Skeletal muscle tissue (tissue), 4 donors: ENCODE results near the gene HFE. TPM values are rescaled to one million over a fixed set of nuclear protein-coding genes. Genes with fewer than 3 reads are reported as not detected.
"Not testable (repeated sequence)": the region's sequence is repeated elsewhere in the genome, so short reads cannot be mapped to it uniquely, and the experiment has no call there.

Experiments
- H3K27ac ChIP-seq: one replicate; pipeline ENCODE4 v1.7.0; 2013; ENCODE audit warnings: mild to moderate bottlenecking, low read depth, low read length, inconsistent platforms
- H3K27me3 ChIP-seq, 3 donors: one replicate each; pipeline ENCODE4 v1.7.0; 2013; ENCODE audit warnings: low read length in 3 of 3; ENCODE audit not compliant: control insufficient read depth in 3 of 3, insufficient read depth in 3 of 3
- H3K36me3 ChIP-seq, 3 donors: one replicate each; pipeline ENCODE4 v1.7.0; 2013; ENCODE audit warnings: low read length in 3 of 3; ENCODE audit not compliant: control insufficient read depth in 3 of 3, insufficient read depth in 3 of 3
- H3K4me1 ChIP-seq, 3 donors: one replicate each; pipeline ENCODE4 v1.7.0; 2013; ENCODE audit warnings: low read length in 3 of 3, mild to moderate bottlenecking in 3 of 3; ENCODE audit not compliant: control insufficient read depth in 3 of 3, insufficient read depth in 3 of 3
- H3K4me3 ChIP-seq, 3 donors: one replicate each; pipeline ENCODE4 v1.7.0; 2013; ENCODE audit warnings: low read length in 3 of 3
- H3K9ac ChIP-seq, 3 donors: one replicate each; pipeline ENCODE4 v1.7.0; 2013; ENCODE audit warnings: low read length in 3 of 3, mild to moderate bottlenecking in 3 of 3, moderate library complexity in 2 of 3, low read depth in 1 of 3
- H3K9me3 ChIP-seq, 3 donors: one replicate each; pipeline ENCODE4 v1.7.0; 2013; ENCODE audit warnings: low read length in 3 of 3; ENCODE audit not compliant: control insufficient read depth in 3 of 3
- total RNA-seq: library from RNA; depleted of rRNA; stranded (reverse); fragments of >200 nt; gene quantifications from one replicate; pipeline ENCODE4 v1.2.3, GENCODE V29; 2014
- donor health status: Osteomylitis.

HFE gene
- total RNA-seq = 4.7 TPM

GRCh38 chr6:26087284-26088115, at the start of gene HFE:
Gene HFE, plus strand, starts transcription at chr6:26087429. Its CDS starts 12 bp downstream, at chr6:26087441.
- H3K27me3 ChIP-seq = no peaks in the 10 kb centered on the region
- peak within 1 kb of the TSS; percentile 78 to 83 (median 80) for H3K4me3 ChIP-seq
- H3K9ac ChIP-seq = peak within 1 kb of the TSS; percentile 78 to 92 (median 82)
- H3K9me3 ChIP-seq = no peaks in the 10 kb centered on the region
- H3K4me1 ChIP-seq = peaks cover 17 to 31% (median 18%) of the 10 kb centered on the region in 3 donors
- peaks cover 0 to 4% (median 0%) of the 10 kb centered on the region in 3 donors for H3K36me3 ChIP-seq
- H3K27ac ChIP-seq = peak within 1 kb of the TSS; percentile 81

- Histone ChIP-seq H3K36me3 (no peaks in the 10 kb centered on the region), H3K9ac (no peak overlapping the region), H3K4me3 (no peak overlapping the region), H3K9me3 (no peaks in the 10 kb centered on the region), H3K27me3 (peaks cover 0 to 26% (median 16%) of the 10 kb centered on the region in 3 donors), H3K4me1 (peaks cover 15 to 18% (median 17%) of the 10 kb centered on the region in 3 donors), H3K27ac (no peak overlapping the region)
These were observed 45.3 kb upstream of the HFE start for GRCh38 chr6:26041946-26042345.

- Histone ChIP-seq H3K9ac (peak overlapping the region; percentile 64 to 81 (median 77)), H3K27ac (peak overlapping the region; percentile 86), H3K4me3 (peak overlapping the region; percentile 68 to 95 (median 81)), H3K9me3 (no peaks in the 10 kb centered on the region), H3K27me3 (peaks cover 0 to 21% (median 16%) of the 10 kb centered on the region in 3 donors), H3K4me1 (peaks cover 15 to 18% (median 17%) of the 10 kb centered on the region in 3 donors), H3K36me3 (no peaks in the 10 kb centered on the region)
These were observed 43.7 kb upstream of the HFE start for GRCh38 chr6:26043384-26044139.

- Histone ChIP-seq H3K36me3 (no peaks in the 10 kb centered on the region), H3K4me1 (peaks cover 15 to 18% (median 17%) of the 10 kb centered on the region in 3 donors), H3K9ac (peak overlapping the region; percentile 64 to 81 (median 77)), H3K9me3 (no peaks in the 10 kb centered on the region), H3K27me3 (peaks cover 0 to 19% (median 16%) of the 10 kb centered on the region in 3 donors), H3K27ac (peak overlapping the region; percentile 86), H3K4me3 (peak overlapping the region; percentile 68 to 95 (median 81))
These were observed 42.8 kb upstream of the HFE start for GRCh38 chr6:26044140-26045064.

- Histone ChIP-seq H3K4me1 (peaks cover 15 to 18% (median 17%) of the 10 kb centered on the region in 3 donors), H3K27me3 (peaks cover 0 to 19% (median 16%) of the 10 kb centered on the region in 3 donors), H3K9ac (peak overlapping the region in 2 of 3 donors; percentile 77 to 81), H3K27ac (peak overlapping the region; percentile 86), H3K4me3 (peak overlapping the region; percentile 68 to 95 (median 81)), H3K9me3 (no peaks in the 10 kb centered on the region), H3K36me3 (no peaks in the 10 kb centered on the region)
These were observed 41.9 kb upstream of the HFE start for GRCh38 chr6:26045065-26045927.

GRCh38 chr6:26045928-26046368, 41.3 kb upstream of the HFE start:
- Histone ChIP-seq H3K27me3 (peaks cover 0 to 16% (median 15%) of the 10 kb centered on the region in 3 donors), H3K9ac (peak overlapping the region in 1 of 3 donors; percentile 51), H3K36me3 (no peaks in the 10 kb centered on the region), H3K4me3 (no peak overlapping the region), H3K9me3 (no peaks in the 10 kb centered on the region), H3K4me1 (peaks cover 15 to 18% (median 17%) of the 10 kb centered on the region in 3 donors), H3K27ac (no peak overlapping the region)

GRCh38 chr6:26047329-26047728, 39.9 kb upstream of the HFE start:
- H3K9me3 ChIP-seq, H3K36me3 ChIP-seq, H3K9ac ChIP-seq, H3K27ac ChIP-seq, H3K4me3 ChIP-seq: not testable (repeated sequence)
- peaks cover 0 to 13% (median 10%) of the 10 kb centered on the region in 3 donors for H3K27me3 ChIP-seq
- H3K4me1 ChIP-seq = peaks cover 15 to 18% (median 17%) of the 10 kb centered on the region in 3 donors

- Histone ChIP-seq H3K4me3 (no peak overlapping the region), H3K27me3 (peaks cover 0 to 7% (median 6%) of the 10 kb centered on the region in 3 donors), H3K4me1 (peaks cover 10 to 13% (median 11%) of the 10 kb centered on the region in 3 donors), H3K9me3 (no peaks in the 10 kb centered on the region), H3K36me3 (no peaks in the 10 kb centered on the region), H3K27ac (no peak overlapping the region), H3K9ac (no peak overlapping the region)
These were observed 38.6 kb upstream of the HFE start for GRCh38 chr6:26048590-26048989.
